ENCODE data around the gene GPR160.

GPR160 gene

DNA sequence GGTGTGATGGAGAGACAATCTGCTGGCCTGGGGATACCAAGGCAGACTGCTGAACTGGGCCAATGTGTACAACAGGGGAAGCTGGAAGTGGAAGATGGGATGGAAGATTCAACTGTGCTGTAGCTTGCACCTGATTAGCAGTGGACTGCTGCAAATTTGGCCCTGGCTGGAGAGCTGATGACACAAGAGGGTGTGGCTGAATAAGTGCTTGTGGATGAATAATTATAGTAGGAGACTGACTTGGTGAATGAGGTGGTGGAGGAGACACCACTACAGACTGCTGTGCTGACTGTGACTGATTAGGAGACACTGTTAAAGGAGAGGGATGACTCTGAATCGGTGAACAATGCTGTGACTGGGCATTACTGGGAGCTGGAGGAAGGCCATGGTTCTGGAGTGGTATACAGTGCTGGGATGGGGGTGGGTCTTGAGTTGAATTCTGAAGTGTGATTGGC lies 91.2 kb downstream of the GPR160 start:
- Mint-ChIP-seq H3K4me1 (peaks cover 11 to 14% of the 10 kb centered on the region in 2 donors), H3K27me3 (no peaks in the 10 kb centered on the region), H3K4me3 (peak overlapping the region; percentile 18 to 35), H3K27ac (peak overlapping the region; percentile 75), H3K9me3 (peaks cover 0 to 4% of the 10 kb centered on the region in 2 donors), H3K36me3 (peaks cover 30 to 33% of the 10 kb centered on the region in 2 donors)
- no peak for DNase-seq
- ATAC-seq (replicated peaks) = peak; percentile 78 to 79

DNA sequence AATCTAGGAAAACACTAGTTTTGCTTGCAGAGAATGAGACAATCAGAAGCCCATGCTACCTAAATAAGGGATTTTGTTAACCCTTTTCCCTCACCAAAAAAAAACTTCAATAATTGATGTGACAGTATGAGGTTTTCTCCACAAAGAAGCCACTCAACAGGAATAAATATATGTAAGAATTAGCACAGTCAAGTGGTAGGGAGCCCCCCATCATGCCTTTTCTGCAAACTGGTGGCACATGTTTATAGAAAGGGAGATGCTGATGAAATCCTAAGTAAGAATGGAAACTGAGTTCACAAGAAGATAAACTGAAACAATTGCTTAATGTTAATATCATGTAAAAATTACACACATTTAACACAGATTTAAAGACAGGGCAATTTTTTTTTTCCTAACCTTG lies 92.7 kb downstream of the GPR160 start:
- H3K27ac Mint-ChIP-seq = no peak overlapping the region
- peaks cover 0 to 4% of the 10 kb centered on the region in 2 donors for H3K9me3 Mint-ChIP-seq
- ATAC-seq (replicated peaks) (no peak), DNase-seq (no peak)
- H3K36me3 Mint-ChIP-seq = peaks cover 41 to 44% of the 10 kb centered on the region in 2 donors
- peaks cover 11 to 16% of the 10 kb centered on the region in 2 donors for H3K4me1 Mint-ChIP-seq
- H3K27me3 Mint-ChIP-seq = no peaks in the 10 kb centered on the region
- H3K4me3 Mint-ChIP-seq = no peak overlapping the region

DNA sequence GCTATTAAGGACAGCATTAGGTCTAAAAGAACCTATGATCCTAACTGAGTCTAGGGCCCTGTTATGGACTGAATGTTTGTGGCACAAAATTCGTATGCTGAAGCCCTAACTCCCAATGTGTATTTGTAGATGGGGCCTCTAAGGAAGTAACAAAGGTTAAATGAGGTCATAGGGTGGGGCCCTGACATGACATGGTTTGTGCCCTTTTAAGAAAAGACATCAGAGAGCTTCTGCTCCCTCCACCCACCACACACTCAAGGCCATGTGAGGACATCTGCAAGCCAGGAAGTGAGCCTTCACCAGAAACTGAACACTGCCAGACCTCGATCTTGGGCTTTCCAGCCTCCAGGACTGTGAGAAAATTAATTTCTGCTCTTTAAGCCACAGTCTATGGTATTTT lies 94.5 kb downstream of the GPR160 start:
- Mint-ChIP-seq H3K9me3 (peaks cover 0 to 4% of the 10 kb centered on the region in 2 donors), H3K36me3 (peaks cover 47 to 50% of the 10 kb centered on the region in 2 donors), H3K4me1 (peaks cover 11 to 23% of the 10 kb centered on the region in 2 donors), H3K27me3 (no peaks in the 10 kb centered on the region), H3K27ac (no peak overlapping the region), H3K4me3 (no peak overlapping the region)
- ATAC-seq (replicated peaks) (peak; percentile 67 to 68), DNase-seq (peak; percentile 11)

Data from stimulated activated naive B cell treated with anti-CD40 and anti-IgM and Interleukin-4, amounts not matched to agents 10 μg/mL and 1 μg/mL and 100 μg/mL, for 72 hours (primary cell).